Neuronal stem cell (in vitro differentiated cells): ENCODE data around the gene USO1.

Source experiments
- DNase-seq: peaks from one replicate; pipeline ENCODE4 v3.0.0-alpha.2; 2013; ENCODE audit warnings: low spot score
- H2AFZ ChIP-seq: one replicate; pipeline ENCODE4 v1.6.1; 2013; ENCODE audit warnings: mild to moderate bottlenecking, low read length, inconsistent platforms
- H2AK5ac ChIP-seq: 2 replicates; pipeline ENCODE4 v1.6.1; 2013; ENCODE audit warnings: low read depth, mild to moderate bottlenecking, inconsistent platforms, low read length, moderate library complexity, mixed read lengths
- H2BK120ac ChIP-seq: 2 replicates; pipeline ENCODE4 v1.6.1; 2013; ENCODE audit warnings: low read depth, mild to moderate bottlenecking, inconsistent platforms, low read length, moderate library complexity, mixed read lengths
- H2BK12ac ChIP-seq: one replicate; pipeline ENCODE4 v1.6.1; 2013; ENCODE audit warnings: low read length, inconsistent platforms
- H2BK15ac ChIP-seq: 2 replicates; pipeline ENCODE4 v1.6.1; 2013; ENCODE audit warnings: mild to moderate bottlenecking, low read length, inconsistent platforms, mixed read lengths
- H2BK5ac ChIP-seq: one replicate; pipeline ENCODE4 v1.6.1; 2013; ENCODE audit warnings: inconsistent platforms, mild to moderate bottlenecking, low read length, moderate library complexity
- H3K14ac ChIP-seq: one replicate; pipeline ENCODE4 v1.6.1; 2013; ENCODE audit warnings: low read length, inconsistent platforms
- H3K18ac ChIP-seq: 2 replicates; pipeline ENCODE4 v1.6.1; 2013; ENCODE audit warnings: low read length, inconsistent platforms
- H3K23ac ChIP-seq: 2 replicates; pipeline ENCODE4 v1.6.1; 2013; ENCODE audit warnings: low read depth, mild to moderate bottlenecking, mixed read lengths, low read length, inconsistent platforms; ENCODE audit not compliant: poor library complexity
- H3K27ac ChIP-seq: replicated peaks from 3 replicates; pipeline ENCODE4 v1.5.1; 2013; ENCODE audit warnings: low read length, inconsistent platforms
- H3K27me3 ChIP-seq, 3 experiments: 2 replicates each; pipeline ENCODE4 v1.6.1; 2013; ENCODE audit warnings: low read length in 3 of 3, mild to moderate bottlenecking in 2 of 3, inconsistent platforms in 1 of 3, low read depth in 1 of 3, mixed read lengths in 1 of 3, moderate library complexity in 1 of 3; ENCODE audit not compliant: control insufficient read depth in 3 of 3, insufficient read depth in 3 of 3
- H3K36me3 ChIP-seq, 2 donors: replicated peaks in 1 of 2; 2 replicates each; pipeline ENCODE4 v1.6.1; 2013; ENCODE audit warnings: low read length in 2 of 2; ENCODE audit not compliant: control insufficient read depth in 2 of 2, insufficient read depth in 2 of 2
- H3K4ac ChIP-seq: 2 replicates; pipeline ENCODE4 v1.6.1; 2013; ENCODE audit warnings: inconsistent platforms, mild to moderate bottlenecking, low read length, moderate library complexity
- H3K4me1 ChIP-seq, 2 donors: 1 replicate in 1 of 2; 2 replicates in 1 of 2; pipeline ENCODE4 v1.6.1; 2013; ENCODE audit warnings: low read length in 2 of 2, low read depth in 1 of 2; ENCODE audit not compliant: control insufficient read depth in 2 of 2, insufficient read depth in 1 of 2
- H3K4me2 ChIP-seq: one replicate; pipeline ENCODE4 v1.6.1; 2013; ENCODE audit warnings: mild to moderate bottlenecking, low read length, inconsistent platforms; ENCODE audit not compliant: insufficient read depth, poor library complexity, severe bottlenecking
- H3K4me3 ChIP-seq, 2 donors: 2 replicates each; pipeline ENCODE4 v1.5.1; 2013; ENCODE audit warnings: low read length in 2 of 2, mild to moderate bottlenecking in 2 of 2, inconsistent platforms in 1 of 2, moderate library complexity in 1 of 2
- H3K79me1 ChIP-seq: one replicate; pipeline ENCODE4 v1.6.1; 2013; ENCODE audit warnings: low read depth, mild to moderate bottlenecking, inconsistent platforms, low read length, moderate library complexity
- H3K9ac ChIP-seq: one replicate; pipeline ENCODE4 v1.6.1; 2013; ENCODE audit warnings: mild to moderate bottlenecking, low read depth, low read length, inconsistent platforms; ENCODE audit not compliant: poor library complexity
- H3K9me3 ChIP-seq, 2 donors: replicated peaks in 1 of 2; 2 replicates each; pipeline versions ENCODE3 to v1.6.1; 2013; ENCODE audit warnings: low read length in 2 of 2, mild to moderate bottlenecking in 2 of 2, inconsistent platforms in 1 of 2, low read depth in 1 of 2, mixed read lengths in 1 of 2, moderate library complexity in 1 of 2; ENCODE audit not compliant: control insufficient read depth in 2 of 2, insufficient read depth in 1 of 2
- H4K8ac ChIP-seq: one replicate; pipeline ENCODE4 v1.6.1; 2013; ENCODE audit warnings: low read depth, mild to moderate bottlenecking, inconsistent platforms, low read length, moderate library complexity
- H4K91ac ChIP-seq: one replicate; pipeline ENCODE4 v1.6.1; 2013; ENCODE audit warnings: low read length, low read depth, mild to moderate bottlenecking, inconsistent platforms; ENCODE audit not compliant: poor library complexity
- WGBS, 2 donors: extraction: QIAGEN DNeasy Blood & Tissue Kit; methylation state at CpG; one replicate each; pipeline ENCODE4 v1.1.7; 2013; ENCODE audit warnings: missing lambda C conversion rate in 2 of 2, mixed read lengths in 1 of 2; ENCODE audit not compliant: insufficient read length in 2 of 2, insufficient replicate concordance in 1 of 2; ENCODE audit errors: extremely low coverage in 2 of 2; 5-methylcytosine and 5-hydroxymethylcytosine counted together

Gene USO1

GRCh38 chr4:75733369-75733768 is 9.0 kb downstream of the USO1 start:
- Histone ChIP-seq H3K4me2 (no peak overlapping the region), H4K91ac (no peak overlapping the region), H3K4ac (no peak overlapping the region), H3K4me3 (no peak overlapping the region), H4K8ac (no peak overlapping the region), H3K4me1 (no peaks in the 10 kb centered on the region), H3K23ac (no peak overlapping the region), H3K18ac (no peak overlapping the region), H2BK5ac (no peak overlapping the region), H2BK120ac (no peak overlapping the region), H3K79me1 (peaks cover 2% of the 10 kb centered on the region), H3K36me3 (peaks cover 0 to 13% of the 10 kb centered on the region in 2 donors), H3K14ac (no peak overlapping the region), H3K9me3 (peaks cover 0 to 10% of the 10 kb centered on the region in 2 donors), H2AK5ac (no peak overlapping the region), H3K27me3 (no peaks in the 10 kb centered on the region), H3K9ac (no peak overlapping the region), H2BK15ac (no peak overlapping the region), H3K27ac (no peak overlapping the region), H2BK12ac (no peak overlapping the region), H2AFZ (no peak overlapping the region)
- no peak for DNase-seq

- no peak overlapping the region for H3K4ac ChIP-seq
- no peak for DNase-seq
- H2BK15ac ChIP-seq = no peak overlapping the region
- no peak overlapping the region for H3K18ac ChIP-seq
- H2AK5ac ChIP-seq = no peak overlapping the region
- H2BK120ac ChIP-seq = no peak overlapping the region
- H2AFZ ChIP-seq = no peak overlapping the region
- H2BK5ac ChIP-seq = no peak overlapping the region
- H3K27me3 ChIP-seq = no peaks in the 10 kb centered on the region
- H4K91ac ChIP-seq = no peak overlapping the region
- H3K23ac ChIP-seq = no peak overlapping the region
- H3K9me3 ChIP-seq = peaks cover 0 to 10% of the 10 kb centered on the region in 2 donors
- H3K4me2 ChIP-seq = no peak overlapping the region
- no peak overlapping the region for H3K4me3 ChIP-seq
- no peak overlapping the region for H3K27ac ChIP-seq
- no peak overlapping the region for H4K8ac ChIP-seq
- no peak overlapping the region for H2BK12ac ChIP-seq
- no peak overlapping the region for H3K9ac ChIP-seq
- H3K4me1 ChIP-seq = no peaks in the 10 kb centered on the region
- peaks cover 0 to 15% of the 10 kb centered on the region in 2 donors for H3K36me3 ChIP-seq
- H3K79me1 ChIP-seq = no peaks in the 10 kb centered on the region
- WGBS, 2 donors = no CpG with 5 or more reads among the region's 2 CpGs
- H3K14ac ChIP-seq = no peak overlapping the region
Observed at GRCh38 chr4:75735525-75735924, 11.1 kb downstream of the USO1 start.

- no peak for DNase-seq
- H2BK120ac ChIP-seq = no peak overlapping the region
- no CpG with 5 or more reads among the region's 2 CpGs for WGBS, 2 donors
- H3K27me3 ChIP-seq = no peaks in the 10 kb centered on the region
- H3K9me3 ChIP-seq = peaks cover 0 to 10% of the 10 kb centered on the region in 2 donors
- no peak overlapping the region for H3K4me2 ChIP-seq
- H2AFZ ChIP-seq = no peak overlapping the region
- no peak overlapping the region for H2AK5ac ChIP-seq
- no peak overlapping the region for H2BK5ac ChIP-seq
- no peak overlapping the region for H4K91ac ChIP-seq
- no peak overlapping the region for H3K27ac ChIP-seq
- no peak overlapping the region for H3K14ac ChIP-seq
- peaks cover 0 to 15% of the 10 kb centered on the region in 2 donors for H3K36me3 ChIP-seq
- no peak overlapping the region for H2BK12ac ChIP-seq
- no peaks in the 10 kb centered on the region for H3K4me1 ChIP-seq
- H4K8ac ChIP-seq = no peak overlapping the region
- H3K23ac ChIP-seq = no peak overlapping the region
- H3K4me3 ChIP-seq = no peak overlapping the region
- no peaks in the 10 kb centered on the region for H3K79me1 ChIP-seq
- no peak overlapping the region for H2BK15ac ChIP-seq
- no peak overlapping the region for H3K18ac ChIP-seq
- H3K9ac ChIP-seq = no peak overlapping the region
- no peak overlapping the region for H3K4ac ChIP-seq
Observed at GRCh38 chr4:75736862-75737261, 12.5 kb downstream of the USO1 start.

- Histone ChIP-seq H3K4me2 (no peak overlapping the region), H3K79me1 (no peaks in the 10 kb centered on the region), H3K36me3 (peaks cover 0 to 15% of the 10 kb centered on the region in 2 donors), H2BK12ac (no peak overlapping the region), H3K4ac (no peak overlapping the region), H4K8ac (no peak overlapping the region), H3K4me1 (no peaks in the 10 kb centered on the region), H2BK15ac (no peak overlapping the region), H4K91ac (no peak overlapping the region), H3K18ac (no peak overlapping the region), H3K27me3 (no peaks in the 10 kb centered on the region), H2BK120ac (no peak overlapping the region), H3K27ac (no peak overlapping the region), H3K14ac (no peak overlapping the region), H3K9me3 (peaks cover 0 to 10% of the 10 kb centered on the region in 2 donors), H2BK5ac (no peak overlapping the region), H2AK5ac (no peak overlapping the region), H2AFZ (no peak overlapping the region), H3K9ac (no peak overlapping the region), H3K23ac (no peak overlapping the region), H3K4me3 (no peak overlapping the region)
- no CpG with 5 or more reads among the region's 2 CpGs for WGBS, 2 donors
- no peak for DNase-seq
Observed at GRCh38 chr4:75737398-75737797, 13.0 kb downstream of the USO1 start.
